NB4 (cell line): ENCODE measurements around the gene DAAM2.

Experiments
- DNase-seq: peaks from one replicate; pipeline ENCODE4 v3.0.0; 2010; ENCODE audit warnings: low read depth
- H3K4me3 ChIP-seq: one replicate; pipeline ENCODE4 v1.5.1; 2011; ENCODE audit warnings: mild to moderate bottlenecking, low read depth, low read length, moderate library complexity
- MYC ChIP-seq: IDR thresholded peaks from 2 replicates; pipeline ENCODE4 v1.6.1; 2011; ENCODE audit warnings: low read depth, low read length
- POLR2A ChIP-seq: IDR thresholded peaks from 2 replicates; pipeline ENCODE4 v1.6.1; 2011; ENCODE audit warnings: mild to moderate bottlenecking; ENCODE audit not compliant: insufficient read length; ENCODE audit errors: extremely low read depth
- TF ChIP-seq, protein P1 (sequence below): IDR thresholded peaks from 2 replicates; pipeline ENCODE4 v1.6.1; 2011; ENCODE audit warnings: low read depth, low read length
- TF ChIP-seq, protein P2 (sequence below): IDR thresholded peaks from one replicate; pipeline ENCODE4 v1.5.1; 2012; ENCODE audit warnings: low read depth, low read length

The DAAM2 gene

DNA sequence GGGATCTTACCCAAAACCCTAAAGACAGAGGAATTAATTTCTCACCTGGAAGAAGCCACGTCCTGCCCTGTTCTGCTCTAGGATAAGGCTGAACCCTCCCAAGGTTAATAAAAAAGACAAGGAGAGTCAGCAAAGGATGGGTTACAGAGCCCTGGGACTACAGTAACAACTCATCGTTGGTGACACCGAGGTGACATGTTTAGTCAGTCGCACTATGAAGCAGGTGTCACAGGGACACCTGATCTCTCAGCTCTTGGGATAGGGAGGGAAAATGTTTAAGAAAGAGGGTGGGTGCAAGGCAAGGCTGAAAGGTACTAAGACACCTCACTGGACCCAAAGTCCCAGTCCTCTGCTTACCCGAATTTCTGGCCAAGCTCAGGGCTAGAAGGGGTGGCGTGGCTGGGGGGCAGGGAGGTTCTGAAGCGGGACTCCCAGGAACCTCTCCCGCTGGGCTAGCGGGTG is 141.5 kb downstream of the DAAM2 start:
- TF ChIP-seq, protein P1, sequence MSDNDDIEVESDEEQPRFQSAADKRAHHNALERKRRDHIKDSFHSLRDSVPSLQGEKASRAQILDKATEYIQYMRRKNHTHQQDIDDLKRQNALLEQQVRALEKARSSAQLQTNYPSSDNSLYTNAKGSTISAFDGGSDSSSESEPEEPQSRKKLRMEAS, result no peak
- TF ChIP-seq, protein P2, sequence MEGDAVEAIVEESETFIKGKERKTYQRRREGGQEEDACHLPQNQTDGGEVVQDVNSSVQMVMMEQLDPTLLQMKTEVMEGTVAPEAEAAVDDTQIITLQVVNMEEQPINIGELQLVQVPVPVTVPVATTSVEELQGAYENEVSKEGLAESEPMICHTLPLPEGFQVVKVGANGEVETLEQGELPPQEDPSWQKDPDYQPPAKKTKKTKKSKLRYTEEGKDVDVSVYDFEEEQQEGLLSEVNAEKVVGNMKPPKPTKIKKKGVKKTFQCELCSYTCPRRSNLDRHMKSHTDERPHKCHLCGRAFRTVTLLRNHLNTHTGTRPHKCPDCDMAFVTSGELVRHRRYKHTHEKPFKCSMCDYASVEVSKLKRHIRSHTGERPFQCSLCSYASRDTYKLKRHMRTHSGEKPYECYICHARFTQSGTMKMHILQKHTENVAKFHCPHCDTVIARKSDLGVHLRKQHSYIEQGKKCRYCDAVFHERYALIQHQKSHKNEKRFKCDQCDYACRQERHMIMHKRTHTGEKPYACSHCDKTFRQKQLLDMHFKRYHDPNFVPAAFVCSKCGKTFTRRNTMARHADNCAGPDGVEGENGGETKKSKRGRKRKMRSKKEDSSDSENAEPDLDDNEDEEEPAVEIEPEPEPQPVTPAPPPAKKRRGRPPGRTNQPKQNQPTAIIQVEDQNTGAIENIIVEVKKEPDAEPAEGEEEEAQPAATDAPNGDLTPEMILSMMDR, result no peak
- TF ChIP-seq MYC, result no peak
- TF ChIP-seq POLR2A, result no peak
- no peak overlapping the region for H3K4me3 ChIP-seq
- no peak for DNase-seq

DNA sequence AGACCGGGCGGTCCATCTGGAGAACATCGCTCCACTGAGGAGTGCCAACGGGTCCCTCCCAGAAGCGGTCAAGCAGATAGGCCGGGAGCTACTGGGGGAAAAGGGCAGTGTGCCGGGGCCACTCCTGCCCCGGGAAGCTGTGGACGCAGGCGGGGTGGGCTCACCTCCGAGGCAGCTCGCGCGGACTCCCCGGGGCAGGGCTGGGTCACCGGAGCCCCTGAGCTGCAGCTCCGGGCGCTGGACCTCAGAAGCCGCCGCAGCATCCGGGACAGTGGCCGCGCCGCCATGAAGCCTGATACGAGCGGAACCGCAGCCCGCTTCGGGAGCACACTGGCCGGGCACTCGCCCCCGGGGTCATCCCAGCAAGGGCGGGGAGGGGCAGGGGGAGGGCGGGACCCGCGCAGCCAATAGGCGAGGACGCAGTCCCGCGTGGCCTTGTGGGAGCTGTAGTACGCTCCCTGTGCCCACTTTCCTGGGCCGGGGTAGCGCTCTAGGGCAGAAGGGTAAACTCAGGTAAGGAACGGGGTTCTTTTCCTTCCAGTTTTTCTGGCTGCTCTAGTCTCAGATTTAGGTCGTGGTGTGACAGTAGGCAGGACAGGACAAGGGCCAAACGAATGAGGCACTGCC is 142.1 kb downstream of the DAAM2 start, which contains the start of gene MOCS1:
TSS of gene MOCS1 (minus strand) at position 332 of the 627 bp plus-strand sequence. CDS start at position 287, 45 bp downstream.
- TF ChIP-seq, protein P1, result no peak
- no peak for TF ChIP-seq POLR2A
- TF ChIP-seq MYC, result no peak
- TF ChIP-seq, protein P2, result no peak
- DNase-seq, result no peak
- H3K4me3 ChIP-seq, result no peak within 1 kb of the TSS

DNA sequence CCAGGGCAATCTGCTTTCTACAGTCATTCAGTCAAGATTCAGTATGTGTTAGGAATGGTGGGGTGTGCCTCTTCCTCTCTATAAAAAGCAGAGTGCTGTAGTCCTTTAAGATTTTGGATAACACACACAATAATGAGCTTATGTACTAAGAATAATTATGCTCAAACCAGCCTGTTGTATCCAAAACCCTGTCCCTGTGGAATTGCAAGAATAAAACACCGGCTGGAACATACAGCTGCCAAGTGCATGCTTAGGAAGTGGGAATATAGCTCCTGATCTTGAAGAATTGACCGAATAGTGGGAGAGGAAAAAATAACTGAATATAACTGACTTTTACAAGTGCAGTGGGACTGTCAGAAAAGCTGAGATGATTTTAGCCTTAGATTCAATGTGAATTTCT is 143.1 kb downstream of the DAAM2 start:
- no peak for DNase-seq

DNA sequence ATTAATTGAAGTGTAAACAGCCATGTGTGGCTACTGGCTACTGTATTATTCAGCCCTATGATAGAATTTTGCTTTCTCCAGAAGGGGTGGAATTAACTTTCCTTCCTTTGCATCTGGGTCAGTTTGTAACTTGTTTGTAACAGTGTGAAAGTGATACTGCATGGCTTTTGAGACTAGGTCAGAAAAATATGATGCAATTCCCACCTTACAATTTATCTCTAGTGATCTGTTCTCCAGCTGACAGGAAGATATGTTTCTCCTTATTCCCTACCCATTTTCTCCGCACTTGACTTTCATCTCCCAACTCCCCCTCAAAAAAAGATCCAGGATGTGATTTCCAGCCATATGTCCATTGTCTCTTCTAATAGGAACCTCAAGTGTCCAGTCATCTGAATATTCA is 144.7 kb downstream of the DAAM2 start:
- H3K4me3 ChIP-seq, result no peak overlapping the region
- DNase-seq, result no peak
- no peak for TF ChIP-seq POLR2A
- no peak for TF ChIP-seq MYC
- TF ChIP-seq, protein P2, result no peak
- TF ChIP-seq, protein P1, result no peak

More for the DNA sequence above, 143.1 kb downstream of the DAAM2 start:
- TF ChIP-seq POLR2A (no peak), MYC (no peak)
- TF ChIP-seq, protein P1, result no peak
- TF ChIP-seq, protein P2, result no peak
- no peak overlapping the region for H3K4me3 ChIP-seq

DNA sequence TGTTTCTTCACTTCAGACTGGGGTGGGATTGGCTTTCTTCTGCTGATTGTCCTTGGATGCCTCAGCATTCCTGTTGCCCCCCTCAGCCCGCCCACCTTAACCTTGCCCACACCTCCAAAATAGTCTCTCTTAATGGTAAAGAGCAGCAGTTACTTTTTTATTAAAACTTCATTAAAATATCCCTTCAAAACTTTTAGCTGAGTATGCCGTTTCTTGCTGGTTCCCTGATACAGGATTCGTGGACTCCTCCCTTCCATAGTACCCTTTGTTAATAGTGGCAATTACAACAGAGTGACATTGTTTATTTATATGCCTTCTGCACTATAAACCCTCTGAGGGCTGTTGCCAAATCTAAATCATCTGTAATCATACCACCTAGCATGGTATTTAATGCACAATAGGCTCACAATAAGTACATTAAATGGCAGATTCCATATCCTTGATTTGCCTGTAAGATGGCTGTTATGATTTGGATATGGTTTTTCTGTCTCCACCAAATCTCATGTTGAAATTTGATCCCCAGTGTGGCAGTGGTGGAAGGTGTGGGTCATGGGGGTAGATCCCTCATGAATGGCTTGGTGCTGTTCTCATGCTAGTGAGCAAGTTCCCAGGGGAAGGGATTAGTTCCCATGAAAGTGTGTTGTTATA is 145.6 kb downstream of the DAAM2 start:
- H3K4me3 ChIP-seq, result no peak overlapping the region
- TF ChIP-seq, protein P2, result no peak
- no peak for TF ChIP-seq POLR2A
- TF ChIP-seq, protein P1, result no peak
- no peak for TF ChIP-seq MYC
- DNase-seq, result no peak
